H1 (cell line): ENCODE measurements around the gene TTC4. TPM values are rescaled to one million over a fixed set of nuclear protein-coding genes. Genes with fewer than 3 reads are reported as not detected.

Source experiments
- CTCF ChIA-PET: fragments of 300-600 bp; sonication (Branson Sonifier 250); formaldehyde crosslinking; loops from one replicate; lab custom pipeline; 2021; ENCODE audit not compliant: partially characterized antibody; lab: Charles Lee
- POLR2A ChIA-PET: fragments of 300-600 bp; sonication (Branson Sonifier 250); formaldehyde crosslinking; loops from one replicate; lab custom pipeline; 2021; ENCODE audit warnings: inconsistent platforms; ENCODE audit not compliant: partially characterized antibody; lab: Charles Lee
- DNase-seq, 2 experiments: peaks; one replicate each; pipeline versions ENCODE4 v3.0.0 to v3.0.0-alpha.2; 2010 to 2022; ENCODE audit warnings: low spot score in 2 of 2, low read depth in 1 of 2, mixed read lengths in 1 of 2
- FAIRE-seq: peaks from 2 replicates; lab custom pipeline; 2011; peaks lifted over from hg19 to GRCh38; lab: Jason Lieb, UNC
- H2AFZ ChIP-seq: 2 replicates; pipeline ENCODE4 v1.8.1; 2012; ENCODE audit warnings: low read length, inconsistent platforms
- H2AK5ac ChIP-seq: 2 replicates; pipeline ENCODE4 v1.6.1; 2013; ENCODE audit warnings: low read depth, low read length
- H2BK120ac ChIP-seq: replicated peaks from 2 replicates; pipeline ENCODE3; 2013; ENCODE audit warnings: low read depth, low read length, inconsistent platforms
- H2BK12ac ChIP-seq: 2 replicates; pipeline ENCODE4 v1.6.1; 2013; ENCODE audit warnings: low read depth, low read length
- H2BK15ac ChIP-seq: 2 replicates; pipeline ENCODE4 v1.6.1; 2013; ENCODE audit warnings: low read length
- H2BK20ac ChIP-seq: 2 replicates; pipeline ENCODE4 v1.6.1; 2013; ENCODE audit warnings: low read length
- H2BK5ac ChIP-seq: 2 replicates; pipeline ENCODE4 v1.6.1; 2013; ENCODE audit warnings: low read depth, low read length
- H3K14ac ChIP-seq: 2 replicates; pipeline ENCODE4 v1.6.1; 2013; ENCODE audit warnings: inconsistent platforms; ENCODE audit not compliant: insufficient read length
- H3K18ac ChIP-seq: 2 replicates; pipeline ENCODE4 v1.6.1; 2013; ENCODE audit warnings: low read length; ENCODE audit errors: extremely low read depth
- H3K23ac ChIP-seq: 2 replicates; pipeline ENCODE4 v1.6.1; 2013; ENCODE audit warnings: inconsistent platforms; ENCODE audit not compliant: insufficient read length
- H3K23me2 ChIP-seq: 2 replicates; pipeline ENCODE4 v1.6.1; 2013; ENCODE audit warnings: low read depth, low read length
- H3K27ac ChIP-seq: 2 replicates; pipeline ENCODE4 v1.6.1; 2011; ENCODE audit warnings: low read depth, low read length, inconsistent platforms
- H3K27me3 ChIP-seq, 4 experiments: replicated peaks in 1 of 4; 1 replicate in 1 of 4; 2 replicates in 3 of 4; pipeline versions ENCODE4 v1.6.1 to v1.8.1; 2011 to 2013; ENCODE audit warnings: low read length in 3 of 4, mild to moderate bottlenecking in 3 of 4, inconsistent platforms in 2 of 4, mixed read lengths in 2 of 4, moderate library complexity in 1 of 4; ENCODE audit not compliant: control insufficient read depth in 3 of 4, insufficient read depth in 3 of 4; ENCODE audit errors: extremely low read depth in 1 of 4
- H3K36me3 ChIP-seq, 4 experiments: 2 replicates each; pipeline versions ENCODE4 v1.6.1 to v1.8.1; 2011 to 2013; ENCODE audit warnings: mild to moderate bottlenecking in 4 of 4, low read length in 3 of 4, moderate library complexity in 2 of 4, control low read depth in 1 of 4, inconsistent platforms in 1 of 4; ENCODE audit not compliant: insufficient read depth in 4 of 4, control insufficient read depth in 2 of 4
- H3K4ac ChIP-seq: replicated peaks from 2 replicates; pipeline ENCODE3; 2013; ENCODE audit warnings: low read length, low read depth, mixed read lengths, inconsistent platforms; ENCODE audit not compliant: insufficient read length
- H3K4me1 ChIP-seq, 4 experiments: replicated peaks in 1 of 4; 1 replicate in 1 of 4; 2 replicates in 3 of 4; pipeline versions ENCODE4 v1.6.1 to v1.8.1; 2011 to 2013; ENCODE audit warnings: low read length in 3 of 4, inconsistent platforms in 2 of 4, mixed read lengths in 1 of 4; ENCODE audit not compliant: insufficient read depth in 4 of 4, control insufficient read depth in 3 of 4
- H3K4me2 ChIP-seq, 2 experiments: 2 replicates each; pipeline versions ENCODE4 v1.6.1 to v1.8.1; 2011 to 2013; ENCODE audit warnings: low read depth in 2 of 2, low read length in 2 of 2, control low read depth in 1 of 2, inconsistent platforms in 1 of 2, mild to moderate bottlenecking in 1 of 2; ENCODE audit not compliant: insufficient read depth in 1 of 2
- H3K4me3 ChIP-seq, 4 experiments: fragments of 200-600, 300-600 bp in 1 of 4; sonication (generic), shearing (Covaris generic), sonication (Bioruptor Twin) in 1 of 4; 2 replicates each; pipeline versions ENCODE4 v1.5.1 to v1.8.1; 2011 to 2016; ENCODE audit warnings: low read length in 4 of 4, low read depth in 3 of 4, control low read depth in 2 of 4, inconsistent platforms in 2 of 4, mild to moderate bottlenecking in 2 of 4, mixed read lengths in 1 of 4, moderate library complexity in 1 of 4; ENCODE audit not compliant: insufficient read depth in 2 of 4; ENCODE audit errors: extremely low read depth in 1 of 4
- H3K56ac ChIP-seq: replicated peaks from 2 replicates; pipeline ENCODE3; 2013; ENCODE audit warnings: low read depth, mild to moderate bottlenecking, mixed read lengths, low read length, inconsistent platforms; ENCODE audit not compliant: insufficient read length
- H3K79me1 ChIP-seq: 2 replicates; pipeline ENCODE4 v1.6.1; 2013; ENCODE audit warnings: low read depth, low read length, control low read depth
- H3K79me2 ChIP-seq, 2 experiments: 2 replicates each; pipeline versions ENCODE4 v1.6.1 to v1.8.1; 2012 to 2013; ENCODE audit warnings: low read length in 2 of 2, mild to moderate bottlenecking in 2 of 2, inconsistent platforms in 1 of 2; ENCODE audit not compliant: insufficient read depth in 2 of 2, control insufficient read depth in 1 of 2
- H3K9ac ChIP-seq, 4 experiments: replicated peaks in 1 of 4; 1 replicate in 1 of 4; 2 replicates in 3 of 4; pipeline versions ENCODE4 v1.6.1 to v1.8.1; 2011 to 2013; ENCODE audit warnings: low read depth in 3 of 4, low read length in 3 of 4, control low read depth in 2 of 4, mild to moderate bottlenecking in 2 of 4, moderate library complexity in 2 of 4, inconsistent platforms in 1 of 4; ENCODE audit errors: extremely low read depth in 1 of 4
- H3K9me3 ChIP-seq, 2 experiments: 2 replicates each; pipeline versions ENCODE4 v1.6.1 to v1.8.1; 2012 to 2013; ENCODE audit warnings: mild to moderate bottlenecking in 2 of 2, moderate library complexity in 2 of 2, control low read depth in 1 of 2, inconsistent platforms in 1 of 2, low read depth in 1 of 2, low read length in 1 of 2, mixed read lengths in 1 of 2; ENCODE audit not compliant: insufficient read depth in 2 of 2
- H4K20me1 ChIP-seq, 2 experiments: replicated peaks in 1 of 2; 2 replicates each; pipeline versions ENCODE3 to v1.8.1; 2011 to 2013; ENCODE audit warnings: inconsistent platforms in 2 of 2, low read length in 2 of 2, mild to moderate bottlenecking in 1 of 2; ENCODE audit not compliant: insufficient read depth in 2 of 2, control insufficient read depth in 1 of 2
- H4K5ac ChIP-seq: 2 replicates; pipeline ENCODE4 v1.6.1; 2013; ENCODE audit warnings: low read length, low read depth, mixed read lengths, inconsistent platforms; ENCODE audit not compliant: insufficient read length
- H4K8ac ChIP-seq: 2 replicates; pipeline ENCODE4 v1.8.0; 2013; ENCODE audit warnings: mild to moderate bottlenecking, moderate library complexity, low read length, inconsistent platforms; ENCODE audit not compliant: insufficient read depth; ENCODE audit errors: extremely low read depth
- H4K91ac ChIP-seq: replicated peaks from 2 replicates; pipeline ENCODE3; 2013; ENCODE audit warnings: low read length, mixed read lengths, inconsistent platforms; ENCODE audit not compliant: insufficient read length
- ASH2L ChIP-seq: fragments of 200-600, 300-600 bp; sonication (generic); IDR thresholded peaks from one replicate; pipeline ENCODE4 v1.7.1; 2017; ENCODE audit warnings: low read length
- ATF2 ChIP-seq: IDR thresholded peaks from 2 replicates; pipeline ENCODE4 v1.6.1; 2012; ENCODE audit warnings: low read length, inconsistent platforms
- BACH1 ChIP-seq: IDR thresholded peaks from 2 replicates; pipeline ENCODE4 v1.6.1; 2012; ENCODE audit warnings: low read length, improper control_type of control experiment
- CBX5 ChIP-seq: fragments of 300-800, 300-1000 bp; sonication (generic); IDR thresholded peaks from 2 replicates; pipeline ENCODE4 v1.7.1; 2016; ENCODE audit warnings: antibody characterized with exemption, low read length, low read depth
- EGR1 ChIP-seq: IDR thresholded peaks from 2 replicates; pipeline ENCODE4 v1.6.1; 2011; ENCODE audit warnings: low read depth, low read length, borderline replicate concordance
- GABPA ChIP-seq: IDR thresholded peaks from 2 replicates; pipeline ENCODE4 v1.6.1; 2011; ENCODE audit warnings: mild to moderate bottlenecking, low read length, moderate library complexity, borderline replicate concordance; ENCODE audit not compliant: insufficient read depth
- HDAC2 ChIP-seq, 2 experiments: fragments of 300-600 bp in 1 of 2; sonication (generic) in 1 of 2; IDR thresholded peaks; 2 replicates each; pipeline ENCODE4 v1.6.1; 2011 to 2012; ENCODE audit warnings: low read depth in 2 of 2, low read length in 2 of 2, mild to moderate bottlenecking in 2 of 2, moderate library complexity in 2 of 2, borderline replicate concordance in 1 of 2, inconsistent platforms in 1 of 2
- JUN ChIP-seq: IDR thresholded peaks from 2 replicates; pipeline ENCODE4 v1.6.1; 2011; ENCODE audit warnings: low read depth, mild to moderate bottlenecking, improper control_type of control experiment, low read length
- NANOG ChIP-seq: IDR thresholded peaks from 2 replicates; pipeline ENCODE4 v1.6.1; 2011; ENCODE audit warnings: low read length, low read depth, mild to moderate bottlenecking, inconsistent platforms; ENCODE audit not compliant: insufficient read depth, poor library complexity, severe bottlenecking
- POLR2AphosphoS5 ChIP-seq: IDR thresholded peaks from 2 replicates; pipeline ENCODE4 v1.6.1; 2011; ENCODE audit warnings: low read depth, low read length
- POU5F1 ChIP-seq: IDR thresholded peaks from 2 replicates; pipeline ENCODE4 v1.6.1; 2011; ENCODE audit warnings: low read depth, mild to moderate bottlenecking, low read length, moderate library complexity
- SIRT6 ChIP-seq: IDR thresholded peaks from one replicate; pipeline ENCODE4 v1.7.1; 2012; ENCODE audit warnings: low read length, inconsistent platforms
- SP4 ChIP-seq: IDR thresholded peaks from 2 replicates; pipeline ENCODE4 v1.6.1; 2012; ENCODE audit warnings: low read length, inconsistent platforms
- TCF12 ChIP-seq: IDR thresholded peaks from 2 replicates; pipeline ENCODE4 v1.6.1; 2011; ENCODE audit warnings: low read depth, mild to moderate bottlenecking, low read length
- WGBS, 2 experiments: shearing (Covaris generic) in 1 of 2; methylation state at CpG; one replicate each; pipeline versions ENCODE4 v1.1.6 to v1.1.7; 2013 to 2015; ENCODE audit warnings: low lambda C conversion rate in 2 of 2, mixed read lengths in 2 of 2, inconsistent platforms in 1 of 2, low coverage in 1 of 2, missing lambda C conversion rate in 1 of 2; ENCODE audit not compliant: insufficient replicate concordance in 2 of 2, insufficient coverage in 1 of 2, insufficient read length in 1 of 2; ENCODE audit errors: extremely low coverage in 1 of 2, missing lambda C conversion rate in 1 of 2; 5-methylcytosine and 5-hydroxymethylcytosine counted together
- polyA plus RNA-seq, 7 experiments: library from polyadenylated mRNA; depleted of rRNA in 3 of 7; stranded (reverse) in 5 of 7; unstranded in 2 of 7; fragments of >200 nt in 5 of 7; fragments of 200-250 nt in 2 of 7; gene quantifications; 1 replicate in 5 of 7; 2 replicates in 1 of 7; 4 replicates in 1 of 7; pipeline versions ENCODE4 v1.2.1 to v1.2.3, GENCODE V29; 2011 to 2013; ENCODE audit warnings: missing spikeins in 2 of 7, mixed read lengths in 2 of 7
- total RNA-seq: library from RNA; stranded (reverse); fragmentation: NEBNext Ultra II Directional; extraction: Animal tissue kit (Norgen Biotek cat#: 25700); gene quantifications from 2 replicates; pipeline ENCODE4 v1.2.1, GENCODE V29; 2021

TTC4 gene
- total and polyA plus RNA-seq, 2 of the 8 experiments (the other 6 are each of a cell fraction or from before 2014, with no cell fraction given) = 21.0 to 25.1 TPM

DNA sequence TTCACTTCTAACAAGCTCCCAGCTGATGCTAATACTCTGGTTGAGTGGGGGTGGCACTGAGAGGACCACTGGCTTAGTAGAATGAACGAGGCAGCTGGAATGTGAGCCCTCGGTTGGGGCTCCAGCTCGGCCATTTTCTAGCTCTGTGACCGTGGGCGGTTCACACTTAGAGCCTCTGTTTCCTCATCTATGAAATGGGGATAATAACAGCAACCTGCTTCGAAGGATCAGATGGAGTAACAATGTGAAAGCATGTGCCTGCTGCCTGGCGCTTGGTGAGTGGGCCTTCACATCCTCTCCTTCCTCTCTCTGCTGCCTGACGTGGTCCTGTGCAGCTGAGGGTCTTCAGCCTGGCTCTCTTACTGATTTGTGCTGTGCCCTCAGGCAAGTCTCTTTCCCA is 20.9 kb upstream of the TTC4 start:
- POLR2A ChIA-PET = interaction anchor here (1.1 kb wide), 1 partner anchor 11 kb away, joined by 3 read pairs; no protein-coding TSS in a partner anchor
- TF ChIP-seq NANOG (no peak), BACH1 (no peak), SIRT6 (no peak), JUN (no peak), CBX5 (no peak), EGR1 (no peak), ASH2L (no peak), HDAC2 (IDR thresholded peaks at IDR 0.05; ENCODE audit: borderline replicate concordance in 1 of 2, low read depth in 2 of 2, low read length in 2 of 2) (no peak), TCF12 (no peak), SP4 (no peak), POU5F1 (no peak), GABPA (no peak), POLR2AphosphoS5 (no peak), ATF2 (no peak)

More for the DNA sequence above, 20.9 kb upstream of the TTC4 start:
- Histone ChIP-seq H3K23ac (no peak overlapping the region), H3K79me2 (no peaks in the 10 kb centered on the region), H3K4me1 (no peaks in the 10 kb centered on the region), H2BK5ac (no peak overlapping the region), H3K9me3 (no peaks in the 10 kb centered on the region), H4K20me1 (no peaks in the 10 kb centered on the region), H3K56ac (no peak overlapping the region), H2BK20ac (no peak overlapping the region), H2BK12ac (no peak overlapping the region), H2BK15ac (no peak overlapping the region), H2AFZ (no peak overlapping the region), H4K91ac (no peak overlapping the region), H3K4me2 (no peak overlapping the region), H3K4ac (no peak overlapping the region), H3K14ac (no peak overlapping the region), H3K27me3 (no peaks in the 10 kb centered on the region), H3K79me1 (no peaks in the 10 kb centered on the region), H2AK5ac (no peak overlapping the region), H4K5ac (no peak overlapping the region), H3K18ac (no peak overlapping the region), H3K36me3 (no peaks in the 10 kb centered on the region), H3K27ac (no peak overlapping the region), H4K8ac (no peak overlapping the region), H3K9ac (no peak overlapping the region), H3K4me3 (no peak overlapping the region), H2BK120ac (no peak overlapping the region), H3K23me2 (no peaks in the 10 kb centered on the region)
- CTCF ChIA-PET = interaction anchor here (1.1 kb wide), 3 partner anchors 8 to 97 kb away, joined by 3 read pairs; no protein-coding TSS in a partner anchor
- WGBS, 2 experiments = 83% methylated on average over 8 of the region's 8 CpGs; no CpG with 5 or more reads in 1 of the 2 experiments
- no peak for FAIRE-seq
- DNase-seq = no peak
